Karpas-422 (cell line): Measurements from ENCODE around the gene MT1G. TPM values are rescaled to one million over a fixed set of nuclear protein-coding genes. Genes with fewer than 3 reads are reported as not detected.
"Not testable (repeated sequence)": the region's sequence is repeated elsewhere in the genome, so short reads cannot be mapped to it uniquely, and the experiment has no call there.

Experiments used
- DNase-seq: peaks from one replicate; pipeline ENCODE4 v3.0.0-alpha.2; 2015
- H2AFZ ChIP-seq: fragments of 200-600 bp; sonication (generic); 2 replicates; pipeline ENCODE4 v1.6.1; 2014; ENCODE audit warnings: antibody characterized with exemption, low read length, mixed read lengths
- H3K27ac ChIP-seq: fragments of 200-600 bp; sonication (generic); 2 replicates; pipeline ENCODE4 v1.5.1; 2014; ENCODE audit warnings: mild to moderate bottlenecking, low read length, moderate library complexity
- H3K27me3 ChIP-seq: fragments of 200-600 bp; sonication (generic); 2 replicates; pipeline ENCODE4 v1.6.1; 2014; ENCODE audit warnings: low read length, mixed read lengths
- H3K36me3 ChIP-seq: fragments of 200-600 bp; sonication (generic); 2 replicates; pipeline ENCODE4 v1.6.1; 2014; ENCODE audit warnings: low read length, mixed read lengths; ENCODE audit not compliant: insufficient read depth
- H3K4me1 ChIP-seq: fragments of 200-600 bp; sonication (generic); 2 replicates; pipeline ENCODE4 v1.6.1; 2014; ENCODE audit warnings: mild to moderate bottlenecking, low read length, mixed read lengths
- H3K4me2 ChIP-seq: fragments of 200-600 bp; sonication (generic); 2 replicates; pipeline ENCODE4 v1.6.1; 2014; ENCODE audit warnings: low read length, low read depth, mild to moderate bottlenecking; ENCODE audit not compliant: poor library complexity, severe bottlenecking
- H3K4me3 ChIP-seq: fragments of 200-600 bp; sonication (generic); 2 replicates; pipeline ENCODE4 v1.5.1; 2014; ENCODE audit warnings: mild to moderate bottlenecking, antibody characterized with exemption, low read length, mixed read lengths
- H3K79me2 ChIP-seq: fragments of 200-600 bp; sonication (generic); 2 replicates; pipeline ENCODE4 v1.6.1; 2014; ENCODE audit warnings: mild to moderate bottlenecking, low read length, mixed read lengths
- H3K9ac ChIP-seq: fragments of 200-600 bp; sonication (generic); 2 replicates; pipeline ENCODE4 v1.6.0; 2014; ENCODE audit warnings: low read length
- H3K9me2 ChIP-seq: fragments of 200-600 bp; sonication (generic), shearing (Covaris generic); replicated peaks from 2 replicates; pipeline ENCODE4 v1.6.0; 2014; ENCODE audit warnings: mild to moderate bottlenecking, low read length, moderate library complexity; ENCODE audit not compliant: insufficient read depth
- H3K9me3 ChIP-seq: fragments of 300-700, 200-600 bp; sonication (generic); 2 replicates; pipeline ENCODE4 v1.6.1; 2014; ENCODE audit warnings: low read length, mixed read lengths
- H4K20me1 ChIP-seq: fragments of 200-600 bp; sonication (generic); 2 replicates; pipeline ENCODE4 v1.6.1; 2014; ENCODE audit warnings: mild to moderate bottlenecking, antibody characterized with exemption, low read length, low read depth; ENCODE audit not compliant: insufficient read depth
- total RNA-seq: library from RNA; depleted of rRNA; stranded (reverse); fragments of >200 nt; shearing (Covaris generic); gene quantifications from 2 replicates; pipeline ENCODE4 v1.2.3, GENCODE V29; 2014; ENCODE audit warnings: low replicate concordance

Gene MT1G
- total RNA-seq, 1 experiment from 2014 or later, result not detected

- not testable (repeated sequence) for H3K4me1 ChIP-seq, H3K36me3 ChIP-seq, H3K9me3 ChIP-seq, H3K9ac ChIP-seq, H3K27ac ChIP-seq, DNase-seq, H3K4me2 ChIP-seq, H2AFZ ChIP-seq, H3K4me3 ChIP-seq, H3K27me3 ChIP-seq, H4K20me1 ChIP-seq, H3K79me2 ChIP-seq, H3K9me2 ChIP-seq
Measured at GRCh38 chr16:56665286-56666261, 2.3 kb downstream of the MT1G start.

GRCh38 chr16:56664506-56664905 lies 3.4 kb downstream of the MT1G start:
- no peaks in the 10 kb centered on the region for H3K9me2 ChIP-seq
- H3K27ac ChIP-seq, result no peak overlapping the region
- peaks cover 3% of the 10 kb centered on the region; the same call in 1 of the 2 replicates for H3K4me1 ChIP-seq
- H3K9me3 ChIP-seq, result no peaks in the 10 kb centered on the region
- DNase-seq, result no peak
- no peaks in the 10 kb centered on the region for H4K20me1 ChIP-seq
- H3K4me2 ChIP-seq, result no peak overlapping the region
- H3K36me3 ChIP-seq, result no peaks in the 10 kb centered on the region
- H3K79me2 ChIP-seq, result no peaks in the 10 kb centered on the region
- H3K27me3 ChIP-seq, result no peaks in the 10 kb centered on the region
- H2AFZ ChIP-seq, result no peak overlapping the region
- H3K4me3 ChIP-seq, result no peak overlapping the region
- no peak overlapping the region for H3K9ac ChIP-seq

GRCh38 chr16:56662357-56663354 lies 5.2 kb downstream of the MT1G start:
- H2AFZ ChIP-seq, result no peak overlapping the region
- no peak for DNase-seq
- no peak overlapping the region for H3K4me2 ChIP-seq
- H3K9me2 ChIP-seq, result no peaks in the 10 kb centered on the region
- H3K9ac ChIP-seq, result no peak overlapping the region
- no peak overlapping the region for H3K4me3 ChIP-seq
- no peaks in the 10 kb centered on the region for H3K9me3 ChIP-seq
- H3K27ac ChIP-seq, result no peak overlapping the region
- no peaks in the 10 kb centered on the region for H3K27me3 ChIP-seq
- H4K20me1 ChIP-seq, result no peaks in the 10 kb centered on the region
- no peaks in the 10 kb centered on the region for H3K36me3 ChIP-seq
- H3K4me1 ChIP-seq, result peaks cover 12% of the 10 kb centered on the region
- H3K79me2 ChIP-seq, result no peaks in the 10 kb centered on the region

GRCh38 chr16:56658327-56658875 lies 9.5 kb downstream of the MT1G start:
- Histone ChIP-seq H3K27ac (no peak overlapping the region), H3K36me3 (no peaks in the 10 kb centered on the region), H2AFZ (peak overlapping the region; percentile 78; the same call in 1 of the 2 replicates), H3K9ac (peak overlapping the region; percentile 71), H3K4me2 (peak overlapping the region; percentile 84), H3K27me3 (no peaks in the 10 kb centered on the region), H3K4me1 (peaks cover 36% of the 10 kb centered on the region), H3K4me3 (peak overlapping the region; percentile 73), H3K79me2 (no peaks in the 10 kb centered on the region), H4K20me1 (no peaks in the 10 kb centered on the region), H3K9me3 (no peaks in the 10 kb centered on the region), H3K9me2 (no peaks in the 10 kb centered on the region)
- no peak for DNase-seq

GRCh38 chr16:56657555-56658326 lies 10.1 kb downstream of the MT1G start, which contains the start of gene MT1F:
MT1F (plus strand) TSS chr16:56657959; CDS start chr16:56658059, 100 bp downstream.
- peak within 1 kb of the TSS; percentile 73 for H3K4me3 ChIP-seq
- H3K27ac ChIP-seq, result no peak within 1 kb of the TSS
- no peaks in the 10 kb centered on the region for H3K36me3 ChIP-seq
- H3K4me1 ChIP-seq, result peaks cover 42% of the 10 kb centered on the region
- peak within 1 kb of the TSS; percentile 78; the same call in 1 of the 2 replicates for H2AFZ ChIP-seq
- H3K4me2 ChIP-seq, result peak within 1 kb of the TSS; percentile 84
- H3K9me2 ChIP-seq, result no peaks in the 10 kb centered on the region
- H3K27me3 ChIP-seq, result no peaks in the 10 kb centered on the region
- H3K79me2 ChIP-seq, result no peaks in the 10 kb centered on the region
- no peaks in the 10 kb centered on the region for H4K20me1 ChIP-seq
- DNase-seq, result peak; percentile 87
- H3K9me3 ChIP-seq, result no peaks in the 10 kb centered on the region
- peak within 1 kb of the TSS; percentile 71 for H3K9ac ChIP-seq

DNA sequence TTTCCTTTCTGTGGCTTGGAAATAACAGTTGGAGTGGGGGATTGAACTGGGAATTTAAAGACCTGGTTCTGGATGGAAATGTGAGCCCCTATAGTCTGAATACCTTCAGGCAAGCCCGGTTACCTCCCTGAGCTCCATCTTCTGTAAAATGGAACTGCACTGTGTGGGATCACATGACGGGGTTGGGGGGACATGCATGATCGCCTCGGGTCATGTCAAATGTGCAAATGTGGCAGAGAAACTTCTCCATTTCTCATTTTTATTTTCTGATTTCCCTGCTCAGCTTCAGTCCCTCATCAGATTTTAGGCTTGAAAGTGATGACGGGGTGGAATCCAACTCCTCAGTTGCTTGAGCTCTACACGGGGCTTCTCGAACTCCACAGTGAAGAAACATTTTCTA lies 14.6 kb downstream of the MT1G start:
- H2AFZ ChIP-seq, result peak overlapping the region; percentile 18; the same call in 1 of the 2 replicates
- H3K79me2 ChIP-seq, result no peaks in the 10 kb centered on the region
- peaks cover 40% of the 10 kb centered on the region for H3K4me1 ChIP-seq
- no peaks in the 10 kb centered on the region for H3K9me3 ChIP-seq
- no peaks in the 10 kb centered on the region for H3K9me2 ChIP-seq
- no peaks in the 10 kb centered on the region for H3K27me3 ChIP-seq
- H3K4me2 ChIP-seq, result peak overlapping the region; percentile 76
- peak; percentile 89 for DNase-seq
- H4K20me1 ChIP-seq, result no peaks in the 10 kb centered on the region
- H3K9ac ChIP-seq, result peak overlapping the region; percentile 55
- no peaks in the 10 kb centered on the region for H3K36me3 ChIP-seq
- peak overlapping the region; percentile 85 for H3K27ac ChIP-seq
- H3K4me3 ChIP-seq, result peak overlapping the region; percentile 37

DNA sequence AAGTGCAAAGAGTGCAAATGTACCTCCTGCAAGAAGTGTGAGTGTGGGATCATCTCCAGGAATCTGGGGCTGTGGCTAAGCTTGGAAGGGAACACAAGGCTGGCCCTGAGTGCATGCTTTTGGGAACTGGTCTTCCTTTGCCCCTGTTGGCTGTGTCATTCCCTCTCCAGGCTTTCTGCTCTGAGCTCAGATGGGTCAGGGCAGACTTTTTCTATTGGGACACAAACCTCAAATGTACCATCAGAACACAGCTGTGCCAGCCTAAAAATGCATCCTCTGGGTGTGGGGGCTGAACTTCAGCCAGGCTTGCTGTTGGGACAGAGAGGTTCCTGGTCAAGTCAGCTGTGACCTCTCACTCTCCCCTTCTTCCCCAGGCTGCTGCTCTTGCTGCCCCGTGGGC lies 15.3 kb downstream of the MT1G start:
- H3K4me1 ChIP-seq, result peaks cover 37% of the 10 kb centered on the region
- DNase-seq, result no peak
- H3K27ac ChIP-seq, result peak overlapping the region; percentile 85; the same call in 1 of the 2 replicates

More for the DNA sequence above, 15.3 kb downstream of the MT1G start:
- Histone ChIP-seq H3K27me3 (no peaks in the 10 kb centered on the region), H3K4me3 (peak overlapping the region; percentile 37; the same call in 1 of the 2 replicates), H3K36me3 (no peaks in the 10 kb centered on the region), H3K9me2 (no peaks in the 10 kb centered on the region), H3K4me2 (peak overlapping the region; percentile 76), H3K79me2 (no peaks in the 10 kb centered on the region), H2AFZ (peak overlapping the region; percentile 18; the same call in 1 of the 2 replicates), H3K9ac (peak overlapping the region; percentile 55), H3K9me3 (no peaks in the 10 kb centered on the region), H4K20me1 (no peaks in the 10 kb centered on the region)
